Measurements from ENCODE around the gene OTOP3.

The OTOP3 gene

GRCh38 chr17:74917430-74917829 lies 18.3 kb upstream of the OTOP3 start:
- DNase-seq (ENCODE audit: low read depth) = no peak

GRCh38 chr17:74918906-74919305 lies 16.8 kb upstream of the OTOP3 start:
- no peak for DNase-seq (ENCODE audit: low read depth)

- no peak for DNase-seq (ENCODE audit: low read depth)
These were observed 16.0 kb upstream of the OTOP3 start for GRCh38 chr17:74919440-74920305.

- DNase-seq (ENCODE audit: low read depth) = no peak
These were observed 15.4 kb upstream of the OTOP3 start for GRCh38 chr17:74920306-74920620.

- no peak for DNase-seq (ENCODE audit: low read depth)
These were observed 15.1 kb upstream of the OTOP3 start for GRCh38 chr17:74920642-74921025.

- DNase-seq (ENCODE audit: low read depth) = no peak
These were observed 14.5 kb upstream of the OTOP3 start for GRCh38 chr17:74921026-74921681.

- no peak for DNase-seq (ENCODE audit: low read depth)
These were observed 13.9 kb upstream of the OTOP3 start for GRCh38 chr17:74921769-74922168.

- DNase-seq (ENCODE audit: low read depth) = no peak
These were observed 13.5 kb upstream of the OTOP3 start for GRCh38 chr17:74922172-74922571.

- no peak for DNase-seq (ENCODE audit: low read depth)
These were observed 12.8 kb upstream of the OTOP3 start, which contains the start of gene USH1G for GRCh38 chr17:74922694-74923537. USH1G (minus strand) TSS chr17:74923255; CDS start chr17:74923073, 182 bp downstream.

GRCh38 chr17:74923538-74924249 lies 12.0 kb upstream of the OTOP3 start:
- DNase-seq (ENCODE audit: low read depth) = peak; percentile 31

- no peak for DNase-seq (ENCODE audit: low read depth)
These were observed 11.3 kb upstream of the OTOP3 start, which contains the start of gene OTOP2 for GRCh38 chr17:74924250-74924948. OTOP2 (plus strand) TSS chr17:74924273; CDS start chr17:74924633, 360 bp downstream.

GRCh38 chr17:74925242-74925641 lies 10.5 kb upstream of the OTOP3 start:
- DNase-seq (ENCODE audit: low read depth) = no peak

- no peak for DNase-seq (ENCODE audit: low read depth)
These were observed 6.9 kb upstream of the OTOP3 start for GRCh38 chr17:74928786-74929185.

GRCh38 chr17:74930535-74931036 lies 5.1 kb upstream of the OTOP3 start:
- DNase-seq (ENCODE audit: low read depth) = no peak

GRCh38 chr17:74935048-74935447 lies 650 bp upstream of the OTOP3 start:
- no peak for DNase-seq (ENCODE audit: low read depth)

- no peak for DNase-seq (ENCODE audit: low read depth)
These were observed 737 bp downstream of the OTOP3 start for GRCh38 chr17:74936470-74936799.

- DNase-seq (ENCODE audit: low read depth) = no peak
These were observed 1.7 kb downstream of the OTOP3 start for GRCh38 chr17:74937064-74938051.

GRCh38 chr17:74938194-74938950 lies 2.7 kb downstream of the OTOP3 start:
- DNase-seq (ENCODE audit: low read depth) = no peak

- DNase-seq (ENCODE audit: low read depth) = no peak
These were observed 3.8 kb downstream of the OTOP3 start for GRCh38 chr17:74939534-74939933.
